GM18519 (cell line): ENCODE results near the gene FBXO47.

Source experiments
- ATAC-seq: cut with Tn5 transposase; IDR thresholded peaks from one replicate; pipeline ENCODE4 v1.9.1; 2021; ENCODE audit warnings: mild to moderate bottlenecking, moderate library complexity; ENCODE audit not compliant: unreplicated experiment, low FRiP score

FBXO47 gene

GRCh38 chr17:38967290-38967738 is at the start of gene FBXO47:
FBXO47 (minus strand) TSS chr17:38967403; CDS start chr17:38963025, 4,378 bp downstream.
- ATAC-seq: no peak

- ATAC-seq: no peak
These were observed 49.3 kb upstream of the FBXO47 start for GRCh38 chr17:39016193-39017153.

- ATAC-seq: no peak
These were observed 48.3 kb upstream of the FBXO47 start for GRCh38 chr17:39015546-39015935.

GRCh38 chr17:39014795-39015545 is 47.8 kb upstream of the FBXO47 start:
- no peak for ATAC-seq

- ATAC-seq: no peak
These were observed 47.0 kb upstream of the FBXO47 start for GRCh38 chr17:39014044-39014794.

- ATAC-seq: no peak
These were observed 45.5 kb upstream of the FBXO47 start for GRCh38 chr17:39012725-39013124.

- no peak for ATAC-seq
These were observed 44.8 kb upstream of the FBXO47 start for GRCh38 chr17:39011907-39012468.

GRCh38 chr17:39009581-39010001 is 42.4 kb upstream of the FBXO47 start:
- no peak for ATAC-seq

- ATAC-seq: no peak
These were observed 41.4 kb upstream of the FBXO47 start for GRCh38 chr17:39008633-39009032.

GRCh38 chr17:39002991-39003715 is 36.0 kb upstream of the FBXO47 start:
- ATAC-seq: no peak

- no peak for ATAC-seq
These were observed 34.8 kb upstream of the FBXO47 start for GRCh38 chr17:39001703-39002637.

- ATAC-seq: no peak
These were observed 32.9 kb upstream of the FBXO47 start for GRCh38 chr17:39000021-39000601.

GRCh38 chr17:38996660-38997337 is 29.6 kb upstream of the FBXO47 start:
- no peak for ATAC-seq

GRCh38 chr17:38994026-38994425 is 26.8 kb upstream of the FBXO47 start:
- ATAC-seq: no peak

- ATAC-seq: no peak
These were observed 17.5 kb upstream of the FBXO47 start for GRCh38 chr17:38984666-38985065.

GRCh38 chr17:38982858-38983746 is 15.9 kb upstream of the FBXO47 start:
- ATAC-seq: no peak

- no peak for ATAC-seq
These were observed 14.4 kb upstream of the FBXO47 start for GRCh38 chr17:38981636-38982035.
